BLaER1 treated with 17β-estradiol and CSF1 and Interleukin-3, amounts not matched to agents 10 nM and 100 nM (cell line): ENCODE measurements around the gene NFATC4.

Experiments
- H3K27ac ChIP-seq, 11 experiments: shearing (Covaris generic); formaldehyde crosslinking; 2 replicates each; pipeline ENCODE4 v1.8.1; 2022
- H3K27me3 ChIP-seq, 11 experiments: shearing (Covaris generic); formaldehyde crosslinking; 2 replicates each; pipeline ENCODE4 v1.8.1; 2022
- H3K36me3 ChIP-seq, 11 experiments: shearing (Covaris generic); formaldehyde crosslinking; 2 replicates each; pipeline ENCODE4 v1.8.1; 2022
- H3K4me1 ChIP-seq, 10 experiments: shearing (Covaris generic); formaldehyde crosslinking; 2 replicates each; pipeline ENCODE4 v1.8.1; 2022
- H3K4me2 ChIP-seq, 11 experiments: shearing (Covaris generic); formaldehyde crosslinking; 2 replicates each; pipeline ENCODE4 v1.8.1; 2022
- H3K4me3 ChIP-seq, 10 experiments: shearing (Covaris generic); formaldehyde crosslinking; 2 replicates each; pipeline ENCODE4 v1.8.1; 2022
- H3K9ac ChIP-seq, 11 experiments: shearing (Covaris generic); formaldehyde crosslinking; 2 replicates each; pipeline ENCODE4 v1.8.1; 2022
- H3K9me3 ChIP-seq, 11 experiments: shearing (Covaris generic); formaldehyde crosslinking; replicated peaks in 1 of 11; 2 replicates each; pipeline ENCODE4 v1.8.1; 2022
- H4K20me1 ChIP-seq, 11 experiments: shearing (Covaris generic); formaldehyde crosslinking; 2 replicates each; pipeline ENCODE4 v1.8.1; 2022
- Cebpa-rat ChIP-seq, 11 experiments: shearing (Covaris generic); IDR thresholded peaks; 2 replicates each; pipeline ENCODE4 v1.8.1; 2022

NFATC4 gene

DNA sequence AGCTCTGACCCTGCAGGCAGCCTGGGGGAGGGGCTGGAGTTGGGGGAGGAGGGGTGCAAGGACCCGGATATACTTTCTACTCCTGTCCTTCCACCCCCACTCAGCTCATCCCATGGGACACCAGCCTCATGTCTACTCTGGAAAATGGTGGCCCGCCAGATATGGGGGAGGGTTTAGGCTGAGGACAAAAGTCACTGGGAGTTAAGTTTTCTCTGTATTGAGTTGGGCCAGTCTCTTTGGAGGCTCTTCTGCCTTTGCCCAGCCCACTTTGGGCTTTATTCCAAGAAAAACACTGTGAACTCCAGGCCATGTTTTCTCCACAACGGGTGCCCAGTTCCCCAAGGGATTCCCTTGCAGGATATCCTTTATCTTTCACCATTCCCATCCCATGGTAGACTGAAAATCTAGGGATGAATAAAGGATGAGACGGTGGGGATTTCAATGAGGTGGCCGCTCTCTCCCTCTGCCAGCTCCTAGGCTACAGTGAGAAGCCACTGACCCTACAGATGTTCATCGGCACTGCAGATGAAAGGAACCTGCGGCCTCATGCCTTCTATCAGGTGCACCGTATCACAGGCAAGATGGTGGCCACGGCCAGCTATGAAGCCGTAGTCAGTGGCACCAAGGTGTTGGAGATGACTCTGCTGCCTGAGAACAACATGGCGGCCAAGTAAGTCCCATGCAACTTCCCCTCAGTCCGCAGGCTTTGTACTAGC lies 4.9 kb downstream of the NFATC4 start:
- peaks cover 0 to 4% (median 0%) of the 10 kb centered on the region in 11 experiments; a peak in 1 of 22 replicates for H4K20me1 ChIP-seq
- H3K9ac ChIP-seq, result no peak overlapping the region
- peaks cover 0 to 75% (median 61%) of the 10 kb centered on the region in 11 experiments; a peak in 20 of 22 replicates for H3K36me3 ChIP-seq
- no peaks in the 10 kb centered on the region for H3K9me3 ChIP-seq
- H3K4me2 ChIP-seq, result 0 out of 22 replicates have a peak overlapping the region, but pooled peaks of 1 of the 11 experiments have one; percentile 3
- H3K27ac ChIP-seq, result no peak overlapping the region
- no peak for TF ChIP-seq Cebpa-rat (IDR thresholded peaks at IDR 0.05)
- H3K4me1 ChIP-seq, result peaks cover 15 to 71% (median 53%) of the 10 kb centered on the region in 10 experiments; a peak in 19 of 20 replicates
- H3K4me3 ChIP-seq, result no peak overlapping the region
- no peaks in the 10 kb centered on the region for H3K27me3 ChIP-seq

DNA sequence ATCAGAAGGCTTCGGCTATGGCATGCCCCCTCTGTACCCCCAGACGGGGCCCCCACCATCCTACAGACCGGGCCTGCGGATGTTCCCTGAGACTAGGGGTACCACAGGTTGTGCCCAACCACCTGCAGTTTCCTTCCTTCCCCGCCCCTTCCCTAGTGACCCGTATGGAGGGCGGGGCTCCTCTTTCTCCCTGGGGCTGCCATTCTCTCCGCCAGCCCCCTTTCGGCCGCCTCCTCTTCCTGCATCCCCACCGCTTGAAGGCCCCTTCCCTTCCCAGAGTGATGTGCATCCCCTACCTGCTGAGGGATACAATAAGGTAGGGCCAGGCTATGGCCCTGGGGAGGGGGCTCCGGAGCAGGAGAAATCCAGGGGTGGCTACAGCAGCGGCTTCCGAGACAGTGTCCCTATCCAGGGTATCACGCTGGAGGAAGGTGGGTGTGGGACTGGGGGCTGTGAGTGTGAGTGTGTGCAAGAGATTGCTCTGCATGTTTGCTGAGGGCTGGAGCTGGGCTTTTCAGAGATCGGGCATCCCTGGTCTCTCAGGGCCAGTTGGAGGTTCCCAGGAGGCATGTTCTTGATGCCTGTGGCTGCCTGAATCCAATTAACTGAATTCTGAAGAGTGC lies 8.6 kb downstream of the NFATC4 start:
- Histone ChIP-seq H3K4me3 (0 out of 20 replicates have a peak overlapping the region, but pooled peaks of 1 of the 10 experiments have one; percentile 36), H3K27ac (no peak overlapping the region; a peak in 1 of 22 replicates), H3K27me3 (no peaks in the 10 kb centered on the region), H3K4me1 (peaks cover 10 to 42% (median 34%) of the 10 kb centered on the region in 10 experiments; a peak in 19 of 20 replicates), H4K20me1 (no peaks in the 10 kb centered on the region; a peak in 1 of 22 replicates), H3K9me3 (no peaks in the 10 kb centered on the region), H3K36me3 (peaks cover 0 to 70% (median 64%) of the 10 kb centered on the region in 11 experiments; a peak in 20 of 22 replicates), H3K4me2 (peak overlapping the region; percentile 5 to 84 (median 71); a peak in 19 of 22 replicates), H3K9ac (peak overlapping the region in 2 of 11 experiments; percentile 6 to 38; a peak in 1 of 22 replicates)
- TF ChIP-seq Cebpa-rat (IDR thresholded peaks at IDR 0.05), result no peak

DNA sequence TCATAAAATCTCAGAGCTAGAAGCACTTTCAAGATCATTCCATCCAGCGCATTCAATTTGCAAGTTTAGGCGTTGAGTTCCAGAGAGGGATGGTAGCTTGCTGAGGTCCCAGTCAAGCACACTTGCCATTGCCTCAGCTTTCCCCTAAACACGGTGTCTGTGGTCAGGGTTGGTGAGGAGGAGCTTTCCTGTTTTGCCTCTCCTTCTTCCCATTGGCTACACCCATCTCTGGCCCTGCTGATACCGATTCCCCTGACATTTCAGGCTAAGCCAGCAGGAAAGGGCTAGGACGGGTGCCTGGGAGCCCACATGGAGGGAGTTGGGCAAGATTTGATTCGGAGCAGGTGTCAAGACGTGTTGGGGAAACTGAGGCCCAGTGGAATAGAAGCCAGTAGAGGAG lies 9.1 kb downstream of the NFATC4 start:
- Histone ChIP-seq H4K20me1 (no peaks in the 10 kb centered on the region; a peak in 1 of 22 replicates), H3K36me3 (peaks cover 0 to 65% (median 59%) of the 10 kb centered on the region in 11 experiments; a peak in 20 of 22 replicates), H3K4me3 (no peak overlapping the region), H3K9me3 (no peaks in the 10 kb centered on the region), H3K9ac (no peak overlapping the region), H3K4me2 (peak overlapping the region in 9 of 11 experiments; percentile 51 to 84 (median 77); a peak in 17 of 22 replicates), H3K27ac (no peak overlapping the region; a peak in 1 of 22 replicates), H3K4me1 (peaks cover 10 to 42% (median 32%) of the 10 kb centered on the region in 10 experiments; a peak in 19 of 20 replicates), H3K27me3 (no peaks in the 10 kb centered on the region)
- TF ChIP-seq Cebpa-rat (IDR thresholded peaks at IDR 0.05), result no peak

- Histone ChIP-seq H3K9ac (no peak overlapping the region), H3K4me3 (no peak overlapping the region), H3K4me1 (peaks cover 10 to 42% (median 32%) of the 10 kb centered on the region in 10 experiments; a peak in 19 of 20 replicates), H4K20me1 (no peaks in the 10 kb centered on the region; a peak in 1 of 22 replicates), H3K27me3 (no peaks in the 10 kb centered on the region), H3K4me2 (peak overlapping the region in 8 of 11 experiments; percentile 51 to 84 (median 78); a peak in 13 of 22 replicates), H3K9me3 (no peaks in the 10 kb centered on the region), H3K27ac (peak overlapping the region in 1 of 11 experiments; percentile 7; a peak in 1 of 22 replicates), H3K36me3 (peaks cover 0 to 59% (median 53%) of the 10 kb centered on the region in 11 experiments; a peak in 20 of 22 replicates)
- TF ChIP-seq Cebpa-rat (IDR thresholded peaks at IDR 0.05), result no peak
Observed at GRCh38 chr14:24377657-24378056, 9.7 kb downstream of the NFATC4 start.

- no peak overlapping the region for H3K4me3 ChIP-seq
- H3K27me3 ChIP-seq, result no peaks in the 10 kb centered on the region
- no peak overlapping the region for H3K9ac ChIP-seq
- no peaks in the 10 kb centered on the region for H3K9me3 ChIP-seq
- peaks cover 0 to 53% (median 47%) of the 10 kb centered on the region in 11 experiments; a peak in 18 of 22 replicates for H3K36me3 ChIP-seq
- H3K4me2 ChIP-seq, result no peak overlapping the region
- H4K20me1 ChIP-seq, result no peaks in the 10 kb centered on the region; a peak in 1 of 22 replicates
- TF ChIP-seq Cebpa-rat (IDR thresholded peaks at IDR 0.05), result no peak
- peaks cover 10 to 42% (median 32%) of the 10 kb centered on the region in 10 experiments; a peak in 19 of 20 replicates for H3K4me1 ChIP-seq
- H3K27ac ChIP-seq, result 0 out of 22 replicates have a peak overlapping the region, but pooled peaks of 1 of the 11 experiments have one; percentile 7
Observed at GRCh38 chr14:24378327-24378726, 10.3 kb downstream of the NFATC4 start.

- no peaks in the 10 kb centered on the region for H3K27me3 ChIP-seq
Observed at GRCh38 chr14:24378981-24379906, 11.3 kb downstream of the NFATC4 start.

GRCh38 chr14:24379907-24380730 lies 12.1 kb downstream of the NFATC4 start:
- no peak overlapping the region for H3K4me2 ChIP-seq
- H4K20me1 ChIP-seq, result no peaks in the 10 kb centered on the region; a peak in 1 of 22 replicates
- no peak overlapping the region for H3K27ac ChIP-seq
- no peaks in the 10 kb centered on the region for H3K27me3 ChIP-seq
- H3K4me3 ChIP-seq, result no peak overlapping the region
- no peaks in the 10 kb centered on the region for H3K9me3 ChIP-seq
- no peak overlapping the region for H3K9ac ChIP-seq
- H3K4me1 ChIP-seq, result peaks cover 10 to 33% (median 27%) of the 10 kb centered on the region in 10 experiments; a peak in 19 of 20 replicates
- TF ChIP-seq Cebpa-rat (IDR thresholded peaks at IDR 0.05), result no peak
- peaks cover 0 to 35% (median 29%) of the 10 kb centered on the region in 11 experiments; a peak in 10 of 22 replicates for H3K36me3 ChIP-seq

More at GRCh38 chr14:24378981-24379906, 11.3 kb downstream of the NFATC4 start:
- H3K4me2 ChIP-seq, result no peak overlapping the region
- no peak for TF ChIP-seq Cebpa-rat (IDR thresholded peaks at IDR 0.05)
- H3K4me3 ChIP-seq, result no peak overlapping the region
- no peak overlapping the region for H3K9ac ChIP-seq
- no peaks in the 10 kb centered on the region for H3K9me3 ChIP-seq
- H4K20me1 ChIP-seq, result no peaks in the 10 kb centered on the region; a peak in 1 of 22 replicates
- H3K4me1 ChIP-seq, result peaks cover 10 to 38% (median 32%) of the 10 kb centered on the region in 10 experiments; a peak in 19 of 20 replicates
- H3K36me3 ChIP-seq, result peaks cover 0 to 43% (median 37%) of the 10 kb centered on the region in 11 experiments; a peak in 11 of 22 replicates
- H3K27ac ChIP-seq, result no peak overlapping the region
